Measurements from ENCODE around the gene CSGALNACT2.

DNA sequence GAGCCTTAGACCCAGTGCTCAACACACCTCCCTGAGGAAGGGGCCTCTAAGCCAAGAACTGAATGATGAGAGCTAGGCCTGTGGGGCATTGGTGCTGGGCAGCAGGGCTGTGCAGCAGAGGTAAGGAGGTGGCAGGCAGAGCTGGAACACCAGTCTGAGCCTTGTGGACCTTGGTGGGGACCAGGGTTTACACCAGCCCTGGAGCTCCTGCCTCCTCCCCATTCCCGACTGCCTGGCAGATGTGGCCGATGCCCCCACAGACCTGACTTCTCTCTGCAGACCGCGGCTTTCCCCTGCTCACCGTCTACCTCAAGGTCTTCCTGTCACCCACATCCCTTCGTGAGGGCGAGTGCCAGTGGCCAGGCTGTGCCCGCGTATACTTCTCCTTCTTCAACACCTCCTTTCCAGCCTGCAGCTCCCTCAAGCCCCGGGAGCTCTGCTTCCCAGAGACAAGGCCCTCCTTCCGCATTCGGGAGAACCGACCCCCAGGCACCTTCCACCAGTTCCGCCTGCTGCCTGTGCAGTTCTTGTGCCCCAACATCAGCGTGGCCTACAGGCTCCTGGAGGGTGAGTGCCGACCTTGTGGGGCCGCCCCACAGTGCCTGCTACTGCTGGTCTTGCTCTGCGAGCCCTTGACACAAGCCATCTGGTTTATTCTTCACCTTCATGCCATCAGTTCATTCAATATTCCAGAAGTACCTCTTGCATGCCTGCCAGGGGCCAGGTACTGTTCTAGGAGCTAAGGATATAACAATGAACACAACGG lies 36.0 kb upstream of the CSGALNACT2 start:
- TF ChIP-seq, protein P1, sequence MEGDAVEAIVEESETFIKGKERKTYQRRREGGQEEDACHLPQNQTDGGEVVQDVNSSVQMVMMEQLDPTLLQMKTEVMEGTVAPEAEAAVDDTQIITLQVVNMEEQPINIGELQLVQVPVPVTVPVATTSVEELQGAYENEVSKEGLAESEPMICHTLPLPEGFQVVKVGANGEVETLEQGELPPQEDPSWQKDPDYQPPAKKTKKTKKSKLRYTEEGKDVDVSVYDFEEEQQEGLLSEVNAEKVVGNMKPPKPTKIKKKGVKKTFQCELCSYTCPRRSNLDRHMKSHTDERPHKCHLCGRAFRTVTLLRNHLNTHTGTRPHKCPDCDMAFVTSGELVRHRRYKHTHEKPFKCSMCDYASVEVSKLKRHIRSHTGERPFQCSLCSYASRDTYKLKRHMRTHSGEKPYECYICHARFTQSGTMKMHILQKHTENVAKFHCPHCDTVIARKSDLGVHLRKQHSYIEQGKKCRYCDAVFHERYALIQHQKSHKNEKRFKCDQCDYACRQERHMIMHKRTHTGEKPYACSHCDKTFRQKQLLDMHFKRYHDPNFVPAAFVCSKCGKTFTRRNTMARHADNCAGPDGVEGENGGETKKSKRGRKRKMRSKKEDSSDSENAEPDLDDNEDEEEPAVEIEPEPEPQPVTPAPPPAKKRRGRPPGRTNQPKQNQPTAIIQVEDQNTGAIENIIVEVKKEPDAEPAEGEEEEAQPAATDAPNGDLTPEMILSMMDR (IDR thresholded peaks at IDR 0.05) = no peak
- TF ChIP-seq POLR2A (IDR thresholded peaks at IDR 0.05) = no peak
